Activated CD4-positive, alpha-beta T cell treated with anti-CD3 and anti-CD28 coated beads, Interleukin-2, amount 50 U/mL, for 1 hour (primary cell): Measurements from ENCODE around the gene KRTAP5-3.
A peak's percentile ranks its signal among the peaks of the same experiment; 100 is the strongest.

ENCODE experiments used
- DNase-seq: peaks from one replicate; pipeline ENCODE4 v3.0.0-alpha.2; 2020

The KRTAP5-3 gene

GRCh38 chr11:1642288-1643145 lies 34.3 kb upstream of the KRTAP5-3 start:
- DNase-seq = no peak

DNA sequence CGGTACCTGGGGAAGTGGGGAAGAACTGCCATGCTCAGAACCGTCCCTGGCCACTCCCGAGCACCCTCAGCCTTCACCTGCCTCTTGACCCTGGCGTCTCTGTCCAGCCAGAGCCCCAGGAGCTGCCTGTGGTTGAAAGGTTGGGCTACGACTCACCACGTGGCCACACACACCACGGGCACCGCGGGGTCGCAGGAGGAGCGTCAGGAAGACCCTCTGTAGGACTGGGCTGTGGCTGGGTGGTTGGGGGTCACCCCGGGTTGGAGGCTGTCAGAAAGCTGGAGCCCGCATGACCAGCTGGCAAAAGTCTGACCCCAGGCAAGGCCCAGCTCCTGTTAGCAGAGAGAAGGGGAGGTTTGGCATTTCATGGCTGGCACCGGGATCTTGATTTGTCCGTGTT lies 32.8 kb upstream of the KRTAP5-3 start:
- DNase-seq = no peak

DNA sequence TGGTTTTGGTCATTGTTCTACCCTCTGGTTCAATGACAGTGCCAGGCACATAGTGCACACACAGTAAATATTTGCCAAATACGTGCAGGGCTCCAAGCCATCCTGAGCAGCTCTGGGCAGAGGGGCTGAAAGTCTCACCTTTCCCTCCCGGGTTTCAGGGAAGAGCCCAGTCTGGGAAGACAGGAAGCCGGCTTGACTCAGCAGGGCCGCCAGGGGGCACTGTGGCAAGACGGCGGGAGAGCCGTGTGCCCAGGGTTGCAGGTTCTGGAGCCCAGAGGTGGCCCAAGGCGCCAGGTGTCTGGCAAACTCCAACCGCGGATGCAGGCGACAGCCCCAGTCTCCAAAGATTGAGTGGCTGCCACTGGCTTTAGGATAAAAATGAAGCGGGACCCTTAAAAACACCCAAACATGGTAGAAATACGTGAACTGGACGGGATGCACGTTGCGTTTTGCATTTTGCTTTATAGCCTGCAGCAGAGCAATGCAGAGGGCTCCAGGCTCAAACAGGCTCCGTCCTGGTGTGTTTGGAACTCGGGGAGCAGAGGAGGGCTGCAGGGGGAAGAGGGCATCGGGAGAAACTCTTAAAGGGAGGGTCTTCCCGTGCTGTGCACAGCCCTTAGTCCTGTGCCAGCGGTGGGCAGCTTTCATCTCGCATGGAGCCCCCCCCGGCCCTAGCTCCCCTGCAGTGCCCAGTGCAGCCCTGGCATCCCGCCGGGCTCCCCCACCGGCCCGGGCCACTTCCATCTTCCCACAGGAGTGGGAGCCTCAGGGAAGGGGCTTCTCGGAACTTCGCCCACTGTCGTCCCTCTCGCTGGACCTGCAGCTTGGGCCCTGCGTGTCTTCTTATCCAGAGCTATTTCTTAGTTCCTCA lies 32.0 kb upstream of the KRTAP5-3 start:
- DNase-seq = peak; percentile 31

DNA sequence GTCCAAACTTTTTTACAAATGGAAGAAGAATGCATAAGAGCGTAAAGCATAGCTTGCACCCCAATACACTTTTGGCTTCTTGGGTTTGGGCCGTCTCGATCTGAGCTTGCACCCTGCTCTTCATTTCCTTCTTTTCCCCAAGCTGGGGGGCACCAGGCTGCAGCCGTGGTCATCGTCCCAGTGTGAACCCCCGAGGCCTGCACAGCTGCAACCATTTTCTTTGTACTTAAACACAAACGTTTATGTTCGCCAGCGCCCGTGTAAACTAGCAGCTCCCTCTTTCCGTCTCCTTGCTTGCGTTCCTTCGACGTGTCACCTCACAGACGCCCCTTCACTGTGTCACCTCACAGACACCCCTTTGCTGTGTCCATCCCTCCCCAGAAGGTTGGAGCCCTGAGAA lies 31.4 kb upstream of the KRTAP5-3 start:
- no peak for DNase-seq

GRCh38 chr11:1639102-1639620 lies 30.9 kb upstream of the KRTAP5-3 start:
- DNase-seq = no peak

DNA sequence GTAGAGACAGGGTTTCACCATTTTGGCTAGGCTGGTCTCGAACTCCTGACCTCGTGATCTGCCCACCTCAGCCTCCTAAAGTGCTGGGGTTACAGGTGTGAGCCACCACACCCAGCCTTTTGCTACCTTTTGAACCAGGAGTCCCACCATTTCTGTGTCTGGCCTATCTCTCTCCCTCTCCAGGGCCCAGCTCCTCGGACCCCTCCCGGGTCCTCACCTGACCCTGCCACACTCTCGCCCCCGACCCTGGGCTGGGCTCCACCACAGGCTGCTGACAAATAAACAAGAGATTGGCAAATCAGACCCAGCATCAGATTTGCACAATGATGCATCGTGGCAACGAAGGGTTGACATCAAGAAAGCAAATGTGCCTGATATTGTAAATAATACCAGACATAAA lies 30.1 kb upstream of the KRTAP5-3 start:
- no peak for DNase-seq

DNA sequence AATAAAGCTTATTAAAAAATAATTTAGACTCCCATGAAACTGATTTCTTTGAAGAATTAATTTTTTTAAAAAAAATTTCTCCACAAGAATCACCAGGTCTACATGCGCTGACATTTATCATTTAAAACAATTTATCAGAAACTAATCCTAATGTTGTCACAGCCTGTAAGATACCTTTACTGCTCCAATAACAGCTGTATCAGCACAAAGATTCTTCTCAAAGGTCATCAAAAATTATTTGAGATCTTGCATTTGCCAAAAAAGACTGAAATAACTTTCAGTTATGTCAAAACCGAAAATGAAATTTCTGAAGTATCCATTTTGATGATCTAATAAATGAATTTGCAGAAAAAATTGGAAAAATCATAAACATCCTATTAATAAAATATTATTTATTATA lies 29.4 kb upstream of the KRTAP5-3 start:
- no peak for DNase-seq

DNA sequence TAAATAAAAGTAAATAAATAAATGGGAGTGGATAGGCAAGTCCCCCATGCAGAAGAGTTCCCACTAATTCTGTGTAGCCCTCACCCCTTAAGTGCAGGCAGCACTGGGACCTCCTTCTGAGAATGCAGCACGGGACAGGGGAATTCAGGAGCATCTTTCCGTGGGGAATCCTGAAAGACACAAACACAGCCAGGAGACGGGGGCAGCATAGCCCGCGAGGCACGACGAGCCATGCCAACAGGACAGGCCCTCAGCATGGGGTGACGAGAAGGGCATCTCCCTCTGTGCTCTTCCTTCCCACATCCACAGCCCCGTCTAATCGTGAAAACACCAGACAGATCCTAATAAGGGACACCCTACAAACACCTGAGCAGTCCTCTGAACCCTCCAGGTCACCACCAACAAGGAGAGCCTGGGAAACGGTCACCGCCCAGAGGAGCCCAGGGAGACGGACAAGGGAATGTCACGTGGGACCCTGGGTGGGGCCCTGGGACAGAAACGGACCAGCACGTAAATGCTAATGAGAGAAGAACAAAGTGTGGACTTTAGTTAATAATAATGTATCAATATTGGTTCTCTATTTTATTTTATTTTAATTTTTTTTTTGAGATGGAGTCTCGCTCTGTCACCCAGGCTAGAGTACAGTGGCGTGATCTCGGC lies 28.2 kb upstream of the KRTAP5-3 start:
- DNase-seq = no peak

- DNase-seq = no peak
Observed at GRCh38 chr11:1633864-1634263, 25.6 kb upstream of the KRTAP5-3 start.

- no peak for DNase-seq
Observed at GRCh38 chr11:1632053-1632714, 23.9 kb upstream of the KRTAP5-3 start.

DNA sequence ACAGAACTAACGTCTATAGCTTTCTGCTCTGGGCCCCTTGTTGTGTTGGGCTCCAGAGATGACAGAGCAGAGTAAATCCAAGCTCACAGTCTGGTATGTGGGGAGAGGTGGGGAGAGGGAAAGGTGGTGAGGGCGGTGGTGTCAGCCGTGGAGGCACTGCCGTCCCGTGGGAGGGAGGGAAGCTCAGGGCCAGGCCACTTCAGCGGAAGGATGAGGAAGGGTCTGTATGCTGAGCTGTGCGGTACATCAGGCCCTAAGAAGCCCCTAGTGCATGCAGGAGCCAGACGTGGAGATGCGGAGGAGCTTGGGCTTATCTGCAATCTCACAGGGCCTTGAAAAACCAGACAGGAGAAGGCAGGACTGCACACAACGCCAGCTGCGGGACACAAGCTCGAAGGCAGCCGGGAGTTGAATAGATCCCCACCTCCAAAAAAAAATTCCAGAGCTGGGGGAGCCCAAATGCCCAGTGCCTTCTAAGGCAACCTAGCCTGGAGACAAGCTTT lies 22.9 kb upstream of the KRTAP5-3 start:
- no peak for DNase-seq

DNA sequence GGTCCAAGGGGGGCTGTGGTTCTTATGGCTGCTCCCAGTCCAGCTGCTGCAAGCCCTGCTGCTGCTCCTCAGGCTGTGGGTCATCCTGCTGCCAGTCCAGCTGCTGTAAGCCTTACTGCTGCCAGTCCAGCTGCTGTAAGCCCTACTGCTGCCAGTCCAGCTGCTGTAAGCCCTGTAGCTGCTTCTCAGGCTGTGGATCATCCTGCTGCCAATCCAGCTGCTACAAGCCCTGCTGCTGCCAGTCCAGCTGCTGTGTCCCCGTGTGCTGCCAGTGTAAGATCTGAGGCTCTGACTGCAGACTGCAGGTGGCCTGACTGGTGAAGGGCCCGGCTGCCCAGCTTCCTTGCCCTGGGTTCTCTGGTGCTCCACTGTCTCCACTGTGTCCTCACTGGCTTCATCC lies 22.0 kb upstream of the KRTAP5-3 start:
- DNase-seq = no peak

- DNase-seq = no peak
Observed at GRCh38 chr11:1629326-1630185, 21.3 kb upstream of the KRTAP5-3 start, which contains the start of gene KRTAP5-5. TSS of gene KRTAP5-5 (plus strand) at chr11:1629775. CDS start at chr11:1629841, 66 bp downstream.

DNA sequence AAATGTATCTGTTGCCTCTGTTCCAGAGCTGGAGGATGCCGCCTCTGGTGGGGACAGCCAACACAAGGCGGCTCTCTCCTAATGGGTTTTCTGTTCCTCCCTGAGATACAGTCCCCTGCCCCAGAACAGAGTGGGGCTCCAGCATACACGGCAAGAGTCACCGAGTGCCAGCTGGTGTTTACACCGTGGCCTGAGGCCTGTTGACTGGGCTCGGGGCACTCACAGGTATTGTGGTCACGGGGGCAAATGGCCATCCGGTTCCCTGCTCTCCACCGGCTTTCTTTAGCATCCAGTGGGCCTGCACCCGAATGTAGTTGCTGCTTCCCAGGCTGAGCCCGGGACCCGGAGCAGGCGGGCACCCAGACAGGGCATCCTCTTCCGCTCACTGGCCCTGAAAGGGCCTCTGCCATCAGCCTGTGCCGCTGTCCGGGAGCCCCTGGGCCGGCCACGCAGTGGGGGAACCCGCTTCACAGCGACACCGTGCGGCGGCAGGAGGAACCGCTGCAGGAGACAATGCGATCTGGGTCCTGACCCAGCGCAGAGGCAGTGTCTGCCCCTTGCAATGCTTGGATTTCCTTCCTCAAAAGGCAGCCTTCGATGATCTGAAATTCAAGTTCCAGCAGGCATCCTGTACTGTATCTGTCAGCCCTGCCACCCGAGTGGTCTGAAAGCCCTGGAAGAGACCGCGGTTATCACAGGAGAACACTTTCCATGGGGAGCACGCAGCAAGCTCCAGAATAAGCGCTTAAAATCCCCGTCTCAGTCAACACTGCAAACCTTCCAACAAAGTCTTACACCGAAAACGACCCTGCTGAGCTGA lies 20.5 kb upstream of the KRTAP5-3 start:
- peak; percentile 62 for DNase-seq

DNA sequence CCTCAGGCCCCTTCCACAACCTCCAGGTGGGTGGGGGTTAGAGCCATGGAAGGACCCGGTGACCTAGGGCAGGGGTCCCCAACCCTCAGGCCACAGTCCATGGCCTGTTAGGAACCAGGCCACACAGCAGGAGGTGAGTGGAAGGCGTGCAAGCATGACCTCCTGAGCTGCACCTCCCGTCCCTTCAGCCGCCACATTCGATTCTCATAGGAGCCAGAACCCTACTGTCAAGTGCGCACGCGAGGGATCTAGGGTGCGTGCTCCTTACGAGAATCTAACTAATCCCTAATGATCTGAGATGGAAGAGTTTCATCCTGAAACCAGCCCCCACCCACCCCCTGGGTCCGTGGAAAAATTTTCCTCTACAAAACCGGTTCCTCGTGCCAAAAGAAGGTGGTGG lies 17.3 kb upstream of the KRTAP5-3 start:
- no peak for DNase-seq

- no peak for DNase-seq
Observed at GRCh38 chr11:1624621-1625020, 16.4 kb upstream of the KRTAP5-3 start.

DNA sequence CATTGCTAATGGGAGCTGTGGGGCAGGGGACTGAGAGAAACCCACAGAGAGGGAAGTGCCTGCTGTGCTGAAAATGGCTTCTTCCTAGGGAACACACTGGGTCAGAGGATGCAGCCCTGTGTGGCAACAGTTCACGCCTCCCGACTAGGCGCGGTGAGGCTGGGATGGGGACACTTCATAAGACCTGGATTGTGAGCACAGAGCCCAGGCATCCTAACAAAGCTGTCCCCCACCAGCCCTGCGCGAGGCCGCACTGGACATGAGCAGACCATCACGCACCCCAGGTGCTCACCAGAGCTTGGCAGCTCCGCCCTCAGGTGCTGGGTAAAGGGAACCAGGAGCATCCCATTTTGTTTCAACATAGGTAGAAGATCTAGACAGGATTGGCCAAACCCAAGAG lies 15.5 kb upstream of the KRTAP5-3 start:
- DNase-seq = no peak

DNA sequence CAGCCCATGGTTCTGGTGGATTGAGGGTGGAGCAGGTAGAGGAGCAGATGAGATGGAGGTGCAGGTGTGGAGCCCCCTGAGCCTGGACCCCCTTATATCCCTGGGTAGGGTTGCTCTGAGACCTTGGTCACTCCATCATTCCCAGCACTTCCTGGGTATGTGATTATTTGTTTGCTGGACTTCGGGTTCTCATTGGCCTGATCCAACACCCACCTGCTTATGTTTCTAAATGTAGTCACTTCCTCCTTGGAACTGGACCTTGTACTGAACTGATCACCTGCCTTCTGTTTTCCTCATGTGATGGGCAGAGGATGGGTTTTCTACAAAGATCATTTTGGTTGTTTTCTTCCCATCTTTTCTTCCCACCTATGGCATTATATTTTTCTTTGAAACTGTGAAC lies 13.8 kb upstream of the KRTAP5-3 start, which contains the start of gene KRTAP5-4:
Gene KRTAP5-4 (minus strand): TSS at position 53 of the 400 bp plus-strand sequence. CDS start 45 bp downstream, at position 8.
- DNase-seq = no peak

GRCh38 chr11:1619449-1619848 lies 11.2 kb upstream of the KRTAP5-3 start:
- DNase-seq = no peak

- DNase-seq = no peak
Observed at GRCh38 chr11:1618231-1618630, 10.0 kb upstream of the KRTAP5-3 start.
